Measurements from ENCODE around the gene ALK. TPM values are rescaled to one million over a fixed set of nuclear protein-coding genes. Genes with fewer than 3 reads are reported as not detected.

ALK gene
- total and polyA plus RNA-seq, 7 donors = 0.31 to 2.9 (median 1.2) TPM; not detected in 1

- TF ChIP-seq POLR2A (IDR thresholded peaks at IDR 0.05) (no peak), EP300 (IDR thresholded peaks at IDR 0.05) (no peak), CTCF (IDR thresholded peaks at IDR 0.05) (no peak), POLR2AphosphoS5 (IDR thresholded peaks at IDR 0.05) (no peak)
- Histone ChIP-seq H3K27me3 (no peaks in the 10 kb centered on the region), H3K4me3 (no peak overlapping the region), H3K9me3 (no peaks in the 10 kb centered on the region), H3K36me3 (no peaks in the 10 kb centered on the region), H3K4me1 (no peaks in the 10 kb centered on the region), H3K27ac (no peak overlapping the region)
- no peak for DNase-seq
- intact Hi-C loops (cut with DNase I) = no loop called here
- WGBS, 2 donors = 74 to 78% methylated on average over 12 of the region's 12 CpGs
Observed at GRCh38 chr2:29420999-29421782, 500.2 kb downstream of the ALK start.

GRCh38 chr2:29420464-29420863 is 500.9 kb downstream of the ALK start:
- 75 to 85% methylated on average over 10 of the region's 10 CpGs for WGBS, 2 donors
- H3K4me3 ChIP-seq = no peak overlapping the region
- no peaks in the 10 kb centered on the region for H3K9me3 ChIP-seq
- intact Hi-C loops (cut with DNase I) = no loop called here
- no peaks in the 10 kb centered on the region for H3K4me1 ChIP-seq
- no peaks in the 10 kb centered on the region for H3K36me3 ChIP-seq
- no peak for TF ChIP-seq POLR2A (IDR thresholded peaks at IDR 0.05)
- TF ChIP-seq EP300 (IDR thresholded peaks at IDR 0.05) = no peak
- no peak for TF ChIP-seq CTCF (IDR thresholded peaks at IDR 0.05)
- TF ChIP-seq POLR2AphosphoS5 (IDR thresholded peaks at IDR 0.05) = no peak
- no peak for DNase-seq
- no peaks in the 10 kb centered on the region for H3K27me3 ChIP-seq
- no peak overlapping the region for H3K27ac ChIP-seq

GRCh38 chr2:29417630-29418029 is 503.8 kb downstream of the ALK start:
- Histone ChIP-seq H3K27me3 (no peaks in the 10 kb centered on the region), H3K36me3 (no peaks in the 10 kb centered on the region), H3K4me3 (no peak overlapping the region), H3K9me3 (no peaks in the 10 kb centered on the region), H3K27ac (no peak overlapping the region), H3K4me1 (no peaks in the 10 kb centered on the region)
- DNase-seq = no peak
- 84 to 88% methylated on average over 6 of the region's 6 CpGs for WGBS, 2 donors
- TF ChIP-seq POLR2A (IDR thresholded peaks at IDR 0.05) = no peak
- intact Hi-C loops (cut with DNase I) = no loop called here

DNA sequence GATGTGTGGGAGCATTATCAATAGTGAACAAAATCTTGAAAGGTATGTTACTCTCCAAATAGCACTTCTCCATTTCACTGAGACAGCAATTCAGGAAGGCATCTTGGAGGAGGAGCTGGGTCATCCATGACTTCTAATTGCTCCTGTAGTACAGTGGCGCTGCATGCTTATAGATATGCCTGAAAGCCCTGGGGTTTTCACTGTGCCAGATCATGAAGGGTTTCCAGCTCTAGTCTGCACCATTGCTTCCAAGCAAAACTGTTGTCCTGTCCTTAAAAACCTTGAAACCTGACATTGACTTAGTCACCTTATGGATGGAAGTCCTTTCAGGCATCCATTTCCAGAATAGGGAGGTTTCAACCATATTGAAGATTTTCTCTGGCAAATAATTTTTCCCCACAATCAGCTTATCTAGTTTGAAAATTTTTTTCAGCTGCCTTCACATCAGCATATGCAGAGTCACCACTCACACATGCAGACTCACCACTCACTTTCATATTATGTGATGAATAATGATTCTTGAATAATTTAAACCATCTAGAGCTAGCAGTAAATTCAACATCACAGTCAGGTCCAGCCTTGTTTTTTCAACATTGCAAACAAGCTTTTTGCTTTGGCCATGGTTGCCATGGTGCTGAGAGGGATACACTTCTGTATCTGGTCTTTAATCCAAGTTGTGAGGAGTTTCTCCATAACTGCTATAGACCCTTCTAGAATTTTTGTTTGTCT is 509.0 kb downstream of the ALK start:
- no peaks in the 10 kb centered on the region for H3K27me3 ChIP-seq
- H3K36me3 ChIP-seq = no peaks in the 10 kb centered on the region
- no peak for DNase-seq
- WGBS, 2 donors = 92% methylated on average over 1 of the region's 1 CpG
- no peaks in the 10 kb centered on the region for H3K4me1 ChIP-seq
- H3K4me3 ChIP-seq = no peak overlapping the region
- intact Hi-C loops (cut with DNase I) = no loop called here
- no peaks in the 10 kb centered on the region for H3K9me3 ChIP-seq
- no peak overlapping the region for H3K27ac ChIP-seq
- TF ChIP-seq POLR2AphosphoS5 (IDR thresholded peaks at IDR 0.05) = no peak
- TF ChIP-seq POLR2A (IDR thresholded peaks at IDR 0.05) = no peak
- no peak for TF ChIP-seq CTCF (IDR thresholded peaks at IDR 0.05)
- no peak for TF ChIP-seq EP300 (IDR thresholded peaks at IDR 0.05)

DNA sequence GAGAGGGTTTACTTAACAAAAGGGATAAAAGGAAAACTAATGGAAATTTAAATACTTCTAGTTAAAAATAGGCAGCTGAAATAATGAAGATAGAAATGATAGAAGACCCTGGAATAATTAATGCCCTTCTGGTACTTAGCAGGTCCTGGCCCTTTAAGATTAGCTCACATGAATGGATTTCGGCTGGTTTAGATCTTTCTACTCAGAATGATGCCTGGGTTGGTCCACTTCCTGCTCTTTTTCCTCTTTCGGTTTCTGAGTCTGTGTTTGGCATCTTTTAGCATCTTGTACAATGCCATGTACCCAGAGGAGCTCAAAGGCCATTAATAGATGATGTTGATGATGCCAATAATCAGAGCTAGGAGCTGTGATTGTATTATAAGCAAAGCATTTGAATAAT is 515.7 kb downstream of the ALK start:
- no peaks in the 10 kb centered on the region for H3K4me1 ChIP-seq
- 15 to 23% methylated on average over 2 of the region's 2 CpGs for WGBS, 2 donors
- no peaks in the 10 kb centered on the region for H3K36me3 ChIP-seq
- TF ChIP-seq EP300 (IDR thresholded peaks at IDR 0.05) (no peak), POLR2A (IDR thresholded peaks at IDR 0.05) (no peak), POLR2AphosphoS5 (IDR thresholded peaks at IDR 0.05) (no peak), CTCF (IDR thresholded peaks at IDR 0.05) (no peak)
- no peaks in the 10 kb centered on the region for H3K9me3 ChIP-seq
- DNase-seq = no peak
- no peak overlapping the region for H3K27ac ChIP-seq
- no peaks in the 10 kb centered on the region for H3K27me3 ChIP-seq
- no peak overlapping the region for H3K4me3 ChIP-seq
- intact Hi-C loops (cut with DNase I) = no loop called here

All from sigmoid colon (tissue), 7 donors.